GM12874 (cell line): ENCODE data around the gene PAPSS1.

Source experiments
- TF ChIP-seq, protein P1 (sequence below): IDR thresholded peaks from 2 replicates; pipeline ENCODE4 v1.5.1; 2011; ENCODE audit warnings: low read depth, mild to moderate bottlenecking, control low read depth, low read length, moderate library complexity; ENCODE audit not compliant: insufficient read depth

PAPSS1 gene

DNA sequence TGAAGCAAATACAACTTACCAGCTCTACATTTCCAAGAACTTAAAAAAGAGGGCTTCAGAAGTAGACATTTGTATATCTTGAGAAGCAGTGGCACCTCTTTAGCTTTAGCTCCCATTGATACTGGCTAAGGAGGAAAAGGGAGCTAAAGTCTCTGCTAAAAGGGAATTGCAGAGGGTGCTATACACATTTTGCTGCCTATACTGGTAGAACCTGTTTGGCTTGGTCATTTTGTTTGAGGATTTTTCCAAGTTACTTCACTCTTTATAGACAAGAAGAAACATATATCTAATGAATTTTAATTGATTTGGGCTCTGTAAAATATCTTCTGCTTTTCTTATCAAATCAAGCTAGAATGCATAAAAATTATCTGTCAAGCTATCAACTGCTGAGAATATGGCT, 11.8 kb downstream of the PAPSS1 start:
- TF ChIP-seq, protein P1, sequence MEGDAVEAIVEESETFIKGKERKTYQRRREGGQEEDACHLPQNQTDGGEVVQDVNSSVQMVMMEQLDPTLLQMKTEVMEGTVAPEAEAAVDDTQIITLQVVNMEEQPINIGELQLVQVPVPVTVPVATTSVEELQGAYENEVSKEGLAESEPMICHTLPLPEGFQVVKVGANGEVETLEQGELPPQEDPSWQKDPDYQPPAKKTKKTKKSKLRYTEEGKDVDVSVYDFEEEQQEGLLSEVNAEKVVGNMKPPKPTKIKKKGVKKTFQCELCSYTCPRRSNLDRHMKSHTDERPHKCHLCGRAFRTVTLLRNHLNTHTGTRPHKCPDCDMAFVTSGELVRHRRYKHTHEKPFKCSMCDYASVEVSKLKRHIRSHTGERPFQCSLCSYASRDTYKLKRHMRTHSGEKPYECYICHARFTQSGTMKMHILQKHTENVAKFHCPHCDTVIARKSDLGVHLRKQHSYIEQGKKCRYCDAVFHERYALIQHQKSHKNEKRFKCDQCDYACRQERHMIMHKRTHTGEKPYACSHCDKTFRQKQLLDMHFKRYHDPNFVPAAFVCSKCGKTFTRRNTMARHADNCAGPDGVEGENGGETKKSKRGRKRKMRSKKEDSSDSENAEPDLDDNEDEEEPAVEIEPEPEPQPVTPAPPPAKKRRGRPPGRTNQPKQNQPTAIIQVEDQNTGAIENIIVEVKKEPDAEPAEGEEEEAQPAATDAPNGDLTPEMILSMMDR = no peak

DNA sequence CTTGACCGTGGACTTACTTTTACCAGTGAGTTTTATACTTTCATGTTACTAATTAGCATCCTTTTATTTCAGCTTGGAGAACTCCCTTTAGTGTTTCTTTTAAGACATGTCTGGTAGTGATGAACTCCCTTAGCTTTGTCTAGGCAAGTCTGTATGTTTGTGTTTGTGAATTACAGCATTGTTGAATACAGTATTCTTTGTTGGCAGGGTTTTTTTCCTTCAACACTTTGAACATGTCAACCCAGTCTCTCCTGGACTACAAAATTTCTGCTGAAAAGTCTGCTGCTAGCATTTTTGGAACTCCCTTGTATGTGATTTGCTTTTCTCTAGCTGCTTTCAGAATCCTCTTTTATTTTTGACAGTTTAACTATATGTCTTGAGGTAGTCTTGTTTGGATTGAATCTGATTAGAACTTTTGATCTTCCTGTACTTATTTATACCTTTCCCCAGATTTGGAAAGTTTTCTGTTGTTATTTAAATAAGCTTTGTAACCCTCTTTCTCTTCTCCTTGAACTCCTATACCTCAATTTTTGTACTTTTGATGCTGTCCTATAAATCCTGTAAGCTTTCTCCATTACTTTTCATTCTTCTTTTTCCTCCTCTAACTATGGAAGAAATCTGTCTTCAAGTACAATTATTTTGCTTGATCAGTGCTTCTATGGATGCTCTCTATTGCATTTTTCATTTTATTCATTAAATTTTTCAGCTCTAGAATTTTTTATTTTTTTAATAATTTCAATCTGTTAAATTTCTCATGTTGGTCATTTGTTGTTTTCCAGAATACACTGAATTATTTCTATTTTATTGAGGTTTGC, 14.1 kb downstream of the PAPSS1 start:
- TF ChIP-seq, protein P1 = no peak

GRCh38 chr4:107701565-107701964, 18.5 kb downstream of the PAPSS1 start:
- TF ChIP-seq, protein P1 = no peak

GRCh38 chr4:107699466-107700206, 20.4 kb downstream of the PAPSS1 start:
- TF ChIP-seq, protein P1 = no peak

DNA sequence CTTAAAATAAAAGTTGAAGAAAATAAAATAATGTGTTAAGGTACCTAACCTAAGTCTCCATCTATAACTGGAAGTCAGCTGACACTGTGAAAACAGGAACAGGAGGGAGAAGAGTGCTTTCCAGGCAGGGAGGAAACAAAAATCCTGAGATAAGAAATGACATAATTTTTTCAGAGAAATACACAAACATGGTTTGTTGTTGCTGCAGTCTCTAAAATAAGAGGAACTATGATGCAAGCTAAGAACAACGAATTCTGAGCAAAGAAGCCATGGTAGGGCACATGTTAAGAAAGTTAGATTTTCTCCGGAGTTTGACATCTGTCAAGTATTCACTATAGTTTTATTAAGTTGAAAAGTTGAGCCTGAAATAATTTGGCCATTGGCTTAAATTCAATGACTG, 26.9 kb downstream of the PAPSS1 start:
- TF ChIP-seq, protein P1 = no peak

GRCh38 chr4:107692202-107692601, 27.8 kb downstream of the PAPSS1 start:
- TF ChIP-seq, protein P1 = no peak

DNA sequence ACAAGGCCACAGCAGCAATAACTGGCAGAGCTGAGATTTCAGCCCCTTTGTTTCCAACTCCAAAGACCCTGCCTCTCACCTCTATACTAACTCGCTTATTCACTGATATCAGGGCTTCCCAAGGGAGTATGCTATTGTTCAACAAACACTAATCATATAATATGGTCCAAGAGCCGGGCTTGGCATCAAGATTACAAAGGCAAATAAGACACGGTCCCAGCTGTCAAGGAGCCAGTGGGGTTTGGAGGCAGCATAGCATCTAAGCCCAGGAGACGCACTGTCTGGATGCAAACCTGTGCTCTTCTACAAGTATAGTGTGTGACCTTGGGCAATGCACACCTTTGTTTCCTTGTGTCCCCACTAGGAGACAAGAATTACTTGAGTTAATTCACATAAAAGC, 28.7 kb downstream of the PAPSS1 start:
- TF ChIP-seq, protein P1 = no peak
